T47D (cell line): ENCODE data around the gene DNAJC15.
"Not testable (repeated sequence)": the region's sequence is repeated elsewhere in the genome, so short reads cannot be mapped to it uniquely, and the experiment has no call there.

Experiments
- DNase-seq, 2 experiments: peaks; one replicate each; pipeline versions ENCODE4 v3.0.0 to v3.0.0-alpha.2; 2011 to 2012; ENCODE audit warnings: low read depth in 1 of 2, low spot score in 1 of 2
- JUND ChIP-seq: IDR thresholded peaks from 2 replicates; pipeline ENCODE4 v1.6.1; 2012; ENCODE audit warnings: low read depth
- in situ Hi-C: cut with HindIII; loops from 2 replicates; pipeline ENCODE4 v1.10.0; 2016; ENCODE audit warnings: low sequenced_read_pairs, low pct_unique_long_range_greater_than_20kb

The DNAJC15 gene

GRCh38 chr13:43014162-43014561 lies 9.2 kb upstream of the DNAJC15 start:
- TF ChIP-seq JUND = no peak
- in situ Hi-C loops = no loop called here
- DNase-seq = no peak

DNA sequence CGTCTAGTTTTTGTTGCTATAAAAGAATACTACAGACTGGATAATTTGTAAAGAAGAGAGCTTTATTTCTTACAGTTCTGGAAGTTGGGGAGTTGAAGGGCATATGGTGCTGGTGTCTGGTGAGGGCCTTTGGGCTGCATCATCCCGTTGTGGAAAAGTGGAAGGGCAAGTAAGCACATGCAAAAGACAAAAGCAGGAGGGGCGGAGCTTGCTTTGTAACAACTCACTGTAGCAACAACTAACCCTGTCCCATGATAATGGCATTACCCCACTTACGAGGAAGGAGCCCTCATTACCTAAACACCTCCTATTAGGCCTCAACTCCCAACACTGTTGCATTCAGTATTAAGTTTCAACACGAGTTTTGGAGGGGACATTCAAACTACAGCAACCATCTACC lies 7.2 kb upstream of the DNAJC15 start:
- no peak for DNase-seq
- no peak for TF ChIP-seq JUND
- in situ Hi-C loops = no loop called here

GRCh38 chr13:43019811-43020210 lies 3.6 kb upstream of the DNAJC15 start:
- DNase-seq = no peak
- in situ Hi-C loops = no loop called here

GRCh38 chr13:43020794-43021193 lies 2.6 kb upstream of the DNAJC15 start:
- DNase-seq = no peak
- TF ChIP-seq JUND = no peak
- in situ Hi-C loops = no loop called here

More at GRCh38 chr13:43019811-43020210, 3.6 kb upstream of the DNAJC15 start:
- no peak for TF ChIP-seq JUND

- in situ Hi-C loops = no loop called here
- TF ChIP-seq JUND = no peak
- no peak for DNase-seq
Observed at GRCh38 chr13:43021926-43022670, 1.3 kb upstream of the DNAJC15 start.

DNA sequence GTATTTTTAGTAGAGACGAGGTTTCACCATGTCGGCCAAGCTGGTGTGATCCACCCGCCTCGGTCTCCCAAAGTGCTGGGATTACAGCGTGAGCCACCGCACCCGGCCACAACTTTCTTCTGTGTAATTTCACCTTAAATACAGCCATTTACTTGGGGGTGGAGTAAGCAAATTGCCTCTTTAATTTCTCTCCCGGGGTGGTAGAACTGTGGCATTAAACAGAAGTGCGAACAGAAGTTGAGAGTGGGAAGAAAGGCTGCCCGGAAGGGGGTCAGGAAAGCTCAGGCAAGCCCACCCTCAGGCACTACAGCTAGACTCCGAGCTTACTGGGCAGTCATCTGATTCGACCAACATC lies 475 bp upstream of the DNAJC15 start:
- TF ChIP-seq JUND = no peak
- in situ Hi-C loops = no loop called here
- DNase-seq = no peak

GRCh38 chr13:43026262-43026661 lies 2.9 kb downstream of the DNAJC15 start:
- no peak for DNase-seq
- TF ChIP-seq JUND = no peak
- in situ Hi-C loops = no loop called here

- in situ Hi-C loops = no loop called here
- TF ChIP-seq JUND = no peak
- DNase-seq = no peak
Observed at GRCh38 chr13:43030548-43030947, 7.2 kb downstream of the DNAJC15 start.

DNA sequence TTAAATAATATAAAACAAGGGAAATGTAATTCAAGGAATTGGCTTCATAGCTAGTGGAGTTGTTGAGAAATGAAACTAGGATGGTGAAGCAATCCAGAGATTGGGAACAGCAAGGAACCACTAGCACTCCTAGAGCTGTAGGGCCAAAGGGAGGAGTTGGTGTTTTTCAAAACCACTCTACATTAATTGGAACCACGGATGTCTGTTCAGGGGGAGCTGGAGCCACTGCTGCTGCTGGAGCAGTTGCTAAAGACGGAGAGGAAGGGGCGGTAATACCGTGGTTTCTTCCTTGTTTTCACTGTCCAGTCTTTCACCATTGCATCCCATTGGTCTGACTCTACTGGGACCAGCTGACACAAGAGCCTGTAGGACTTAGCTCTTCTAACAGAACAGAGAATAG lies 8.5 kb downstream of the DNAJC15 start:
- in situ Hi-C loops = no loop called here
- no peak for DNase-seq
- no peak for TF ChIP-seq JUND

- no peak for DNase-seq
- no peak for TF ChIP-seq JUND
- in situ Hi-C loops = no loop called here
Observed at GRCh38 chr13:43033038-43033437, 9.7 kb downstream of the DNAJC15 start.

DNA sequence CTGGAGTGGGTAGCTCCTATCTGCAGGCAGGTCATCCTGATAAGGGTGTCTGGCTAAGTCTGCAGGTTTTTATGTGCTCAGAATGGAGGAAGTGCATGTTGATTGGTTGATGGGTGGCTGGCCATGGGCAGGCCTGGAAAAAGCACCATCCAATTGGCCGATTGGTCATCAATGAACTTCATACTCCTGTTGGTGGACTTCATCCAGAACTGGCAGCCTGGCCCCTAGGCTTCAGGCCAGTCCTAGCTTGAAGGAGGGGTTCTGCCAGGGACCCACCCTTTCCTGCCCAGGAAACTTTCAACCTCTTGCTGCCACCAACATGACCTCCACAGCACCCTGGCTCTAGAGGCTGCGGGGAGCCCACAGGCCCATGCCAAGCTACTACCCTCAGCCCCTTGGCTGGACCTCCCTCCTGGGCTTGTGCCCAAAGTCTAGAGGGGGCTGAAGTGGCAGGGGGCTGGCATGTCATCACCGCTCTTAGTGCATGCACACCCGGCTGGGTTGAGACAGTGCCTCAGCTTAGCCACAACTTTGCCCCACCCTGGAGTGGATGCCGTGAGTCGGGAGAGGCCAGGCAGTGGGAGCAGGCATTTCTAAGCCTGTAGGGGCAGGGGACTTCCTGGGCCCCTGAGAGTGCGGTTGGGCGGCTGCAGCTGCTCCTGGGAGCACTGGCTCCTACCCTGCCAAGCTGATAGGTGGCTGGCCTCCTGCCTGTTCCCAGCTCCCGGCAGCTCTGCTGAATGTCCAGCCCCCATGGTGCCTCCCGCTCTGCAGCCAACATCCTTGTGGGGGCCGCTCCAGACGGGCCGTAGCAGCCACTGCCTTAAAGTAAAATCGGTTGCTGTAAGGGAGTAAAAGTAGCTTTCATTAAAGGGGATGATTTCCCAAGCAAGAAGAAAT lies 13.2 kb downstream of the DNAJC15 start:
- no peak for TF ChIP-seq JUND

DNA sequence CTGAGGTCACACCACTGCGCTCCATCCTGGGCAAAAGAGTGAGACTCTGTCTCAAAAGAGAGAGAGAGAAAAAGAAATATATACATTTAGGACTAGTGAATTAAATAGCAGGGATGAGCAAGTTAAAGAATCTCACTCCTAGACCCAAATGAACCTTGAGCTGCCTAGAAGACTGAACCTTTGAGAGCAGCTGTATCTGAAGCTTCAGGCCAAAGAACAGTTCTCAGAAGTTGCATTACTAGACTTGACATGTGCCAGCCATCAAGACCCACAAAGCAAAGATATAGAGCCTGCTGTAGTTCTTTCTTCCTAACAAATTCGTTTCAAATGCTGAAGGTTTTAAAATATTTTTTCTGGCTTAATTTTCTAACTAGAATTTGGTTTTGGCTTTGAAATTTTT lies 16.6 kb downstream of the DNAJC15 start:
- no peak for DNase-seq
- in situ Hi-C loops = no loop called here
- TF ChIP-seq JUND = no peak

More for the DNA sequence above, 13.2 kb downstream of the DNAJC15 start:
- DNase-seq = no peak
- in situ Hi-C loops = no loop called here

DNA sequence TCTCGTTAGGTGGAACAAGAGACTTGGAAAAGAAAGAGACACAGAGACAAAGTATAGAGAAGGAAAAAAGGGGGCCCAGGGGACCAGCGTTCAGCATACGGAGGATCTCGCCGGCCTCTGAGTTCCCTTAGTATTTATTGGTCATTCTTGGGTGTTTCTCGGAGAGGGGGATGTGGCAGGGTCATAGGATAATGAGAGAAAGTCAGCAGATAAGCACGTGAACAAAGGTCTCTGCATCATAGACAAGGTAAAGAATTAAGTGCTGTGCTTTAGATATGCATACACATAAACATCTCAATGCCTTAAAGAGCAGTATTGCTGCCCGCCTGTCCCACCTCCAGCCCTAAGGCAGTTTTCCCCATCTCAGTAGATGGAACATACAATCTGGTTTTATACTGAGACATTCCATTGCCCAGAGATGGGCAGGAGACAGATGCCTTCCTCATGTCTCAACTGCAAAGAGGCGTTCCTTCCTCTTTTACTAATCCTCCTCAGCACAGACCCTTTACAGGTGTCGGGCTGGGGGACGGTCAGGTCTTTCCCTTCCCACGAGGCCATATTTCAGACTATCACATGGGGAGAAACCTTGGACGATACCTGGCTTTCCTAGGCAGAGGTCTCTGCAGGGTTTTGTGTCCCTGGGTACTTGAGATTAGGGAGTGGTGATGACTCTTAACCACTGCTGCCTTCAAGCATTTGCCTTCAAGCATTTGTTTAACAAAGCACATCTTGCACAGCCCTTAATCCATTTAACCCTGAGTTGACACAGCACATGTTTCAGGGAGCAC lies 17.4 kb downstream of the DNAJC15 start:
- DNase-seq, in situ Hi-C loops: not testable (repeated sequence)
